Uterus (tissue), 4 donors: ENCODE measurements around the gene U2SURP. TPM values are rescaled to one million over a fixed set of nuclear protein-coding genes. Genes with fewer than 3 reads are reported as not detected.

Source experiments
- DNase-seq, 2 donors: peaks; one replicate each; pipeline ENCODE4 v3.0.0-alpha.2; 2019 to 2020
- H3K27ac ChIP-seq, 2 donors: fragments of 200-600 bp; sonication (generic); 1 replicate in 1 of 2; 2 replicates in 1 of 2; pipeline ENCODE4 v1.5.1; 2016 to 2018
- H3K27me3 ChIP-seq, 2 donors: fragments of 200-600 bp; sonication (generic); one replicate each; pipeline ENCODE4 v1.5.1; 2018 to 2019; ENCODE audit warnings: control low read depth in 1 of 2
- H3K36me3 ChIP-seq, 2 donors: fragments of 200-600 bp; sonication (generic); one replicate each; pipeline ENCODE4 v1.5.1; 2019; ENCODE audit warnings: control low read depth in 1 of 2
- H3K4me1 ChIP-seq, 2 donors: fragments of 200-600 bp; sonication (generic); one replicate each; pipeline ENCODE4 v1.5.1; 2018 to 2019; ENCODE audit warnings: control low read depth in 1 of 2
- H3K4me3 ChIP-seq, 2 donors: fragments of 200-600 bp; sonication (generic); 1 replicate in 1 of 2; 2 replicates in 1 of 2; pipeline ENCODE4 v1.5.1; 2018 to 2019; ENCODE audit warnings: mild to moderate bottlenecking in 1 of 2
- H3K9me3 ChIP-seq, 2 donors: fragments of 200-600 bp; sonication (generic); one replicate each; pipeline ENCODE4 v1.5.1; 2019; ENCODE audit warnings: control low read depth in 1 of 2
- CTCF ChIP-seq, 4 experiments: fragments of 200-600 bp in 2 of 4; fragments of 450-650 bp in 2 of 4; sonication (generic) in 2 of 4; IDR thresholded peaks; one replicate each; pipeline ENCODE4 v1.5.1; 2016 to 2019; ENCODE audit warnings: antibody characterized with exemption in 4 of 4, mild to moderate bottlenecking in 2 of 4, moderate library complexity in 1 of 4
- POLR2A ChIP-seq, 2 donors: fragments of 450-650 bp; IDR thresholded peaks; one replicate each; pipeline ENCODE4 v1.6.1; 2016; ENCODE audit warnings: antibody characterized with exemption in 2 of 2, mild to moderate bottlenecking in 1 of 2, moderate library complexity in 1 of 2
- intact Hi-C: fragments of 100-400 bp; cut with DNase I; formaldehyde crosslinking; loops from one replicate; pipeline ENCODE4 v1.15.1; 2023; ENCODE audit warnings: low total_unique reads
- total RNA-seq, 4 donors: library from RNA; depleted of rRNA in 3 of 4; stranded (reverse); fragments of >200 nt in 3 of 4; gene quantifications; one replicate each; pipeline versions ENCODE4 v1.1.0 to v1.2.4, GENCODE V29; 2014 to 2023
- donor health status: DM: yes; HTN: yes; CAD: no.

Gene U2SURP
- total RNA-seq, 4 donors from 2014 or later, result 43.3 to 178 (median 87.2) TPM

DNA sequence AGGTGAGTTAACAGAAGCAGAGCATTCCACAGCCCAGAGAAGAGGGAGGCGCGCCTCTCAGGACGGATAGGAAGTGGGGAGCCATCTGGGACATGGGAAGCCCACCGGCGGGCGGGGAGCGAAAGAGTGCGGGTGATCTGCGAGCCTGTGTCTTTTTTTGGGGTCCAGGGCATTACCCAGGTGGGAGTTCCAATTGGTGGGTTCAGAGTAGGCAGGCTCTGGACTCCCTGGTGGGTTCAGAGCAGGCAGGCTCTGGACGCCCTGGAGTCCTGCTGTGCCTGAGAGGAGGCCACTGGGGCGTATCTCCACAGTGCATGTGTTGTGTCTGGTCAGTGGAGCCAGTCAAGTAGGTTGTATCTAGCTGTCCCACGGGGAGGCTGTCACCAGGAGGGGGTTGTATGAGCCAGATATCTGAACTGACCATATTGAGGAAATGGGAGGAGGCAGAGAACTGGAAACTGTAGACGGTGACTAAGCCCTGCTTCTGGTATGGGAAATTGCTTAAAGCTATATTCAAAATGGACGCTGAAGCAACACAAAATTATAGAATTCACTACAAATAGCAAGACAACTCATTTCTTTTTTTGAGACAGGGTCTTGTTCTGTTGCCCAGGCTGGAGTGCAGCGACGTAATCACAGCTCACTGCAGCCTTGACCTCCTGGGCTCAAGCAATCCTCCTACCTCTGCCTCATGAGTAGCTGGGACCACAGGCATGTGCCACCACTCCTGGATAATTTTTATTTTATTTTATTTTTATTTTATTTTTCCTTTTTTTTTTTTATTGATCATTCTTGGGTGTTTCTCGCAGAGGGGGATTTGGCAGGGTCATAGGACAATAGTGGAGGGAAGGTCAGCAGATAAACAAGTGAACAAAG is 83.7 kb downstream of the U2SURP start:
- intact Hi-C loops, result no loop called here
- no peaks in the 10 kb centered on the region for H3K27me3 ChIP-seq
- H3K27ac ChIP-seq, result no peak overlapping the region
- no peaks in the 10 kb centered on the region for H3K9me3 ChIP-seq
- H3K36me3 ChIP-seq, result no peaks in the 10 kb centered on the region
- no peak overlapping the region for H3K4me3 ChIP-seq
- no peaks in the 10 kb centered on the region for H3K4me1 ChIP-seq
- DNase-seq, result no peak
- TF ChIP-seq CTCF (IDR thresholded peaks at IDR 0.05), result no peak
- no peak for TF ChIP-seq POLR2A (IDR thresholded peaks at IDR 0.05)

GRCh38 chr3:143088835-143089234 is 87.5 kb downstream of the U2SURP start:
- H3K4me3 ChIP-seq, result no peak overlapping the region
- no peak overlapping the region for H3K27ac ChIP-seq
- TF ChIP-seq CTCF (IDR thresholded peaks at IDR 0.05) (no peak), POLR2A (IDR thresholded peaks at IDR 0.05) (no peak)
- no peak for DNase-seq
- no peaks in the 10 kb centered on the region for H3K27me3 ChIP-seq
- no peaks in the 10 kb centered on the region for H3K36me3 ChIP-seq
- no peaks in the 10 kb centered on the region for H3K4me1 ChIP-seq
- no peaks in the 10 kb centered on the region for H3K9me3 ChIP-seq
- intact Hi-C loops, result no loop called here

GRCh38 chr3:143089965-143090364 is 88.6 kb downstream of the U2SURP start:
- no peaks in the 10 kb centered on the region for H3K9me3 ChIP-seq
- no peaks in the 10 kb centered on the region for H3K4me1 ChIP-seq
- TF ChIP-seq CTCF (IDR thresholded peaks at IDR 0.05) (no peak), POLR2A (IDR thresholded peaks at IDR 0.05) (no peak)
- H3K27me3 ChIP-seq, result no peaks in the 10 kb centered on the region
- intact Hi-C loops, result no loop called here
- no peak overlapping the region for H3K4me3 ChIP-seq
- DNase-seq, result no peak
- H3K36me3 ChIP-seq, result no peaks in the 10 kb centered on the region
- no peak overlapping the region for H3K27ac ChIP-seq

- Histone ChIP-seq H3K27me3 (no peaks in the 10 kb centered on the region), H3K36me3 (no peaks in the 10 kb centered on the region), H3K27ac (no peak overlapping the region), H3K4me1 (no peaks in the 10 kb centered on the region), H3K4me3 (no peak overlapping the region), H3K9me3 (no peaks in the 10 kb centered on the region)
- intact Hi-C loops, result no loop called here
- no peak for DNase-seq
- TF ChIP-seq CTCF (IDR thresholded peaks at IDR 0.05), result no peak
- TF ChIP-seq POLR2A (IDR thresholded peaks at IDR 0.05), result no peak
Observed at GRCh38 chr3:143090486-143090885, 89.1 kb downstream of the U2SURP start.

- H3K36me3 ChIP-seq, result no peaks in the 10 kb centered on the region
- DNase-seq, result no peak
- TF ChIP-seq POLR2A (IDR thresholded peaks at IDR 0.05) (no peak), CTCF (IDR thresholded peaks at IDR 0.05) (no peak)
- H3K27me3 ChIP-seq, result no peaks in the 10 kb centered on the region
- H3K4me1 ChIP-seq, result no peaks in the 10 kb centered on the region
- H3K27ac ChIP-seq, result no peak overlapping the region
- H3K4me3 ChIP-seq, result no peak overlapping the region
- intact Hi-C loops, result no loop called here
- no peaks in the 10 kb centered on the region for H3K9me3 ChIP-seq
Observed at GRCh38 chr3:143090976-143091837, 89.8 kb downstream of the U2SURP start.
